ENCODE data around the gene KLHL21. TPM values are rescaled to one million over a fixed set of nuclear protein-coding genes. Genes with fewer than 3 reads are reported as not detected.
"Not testable (repeated sequence)": the region's sequence is repeated elsewhere in the genome, so short reads cannot be mapped to it uniquely, and the experiment has no call there.

Gene KLHL21
- total RNA-seq: 147 TPM

DNA sequence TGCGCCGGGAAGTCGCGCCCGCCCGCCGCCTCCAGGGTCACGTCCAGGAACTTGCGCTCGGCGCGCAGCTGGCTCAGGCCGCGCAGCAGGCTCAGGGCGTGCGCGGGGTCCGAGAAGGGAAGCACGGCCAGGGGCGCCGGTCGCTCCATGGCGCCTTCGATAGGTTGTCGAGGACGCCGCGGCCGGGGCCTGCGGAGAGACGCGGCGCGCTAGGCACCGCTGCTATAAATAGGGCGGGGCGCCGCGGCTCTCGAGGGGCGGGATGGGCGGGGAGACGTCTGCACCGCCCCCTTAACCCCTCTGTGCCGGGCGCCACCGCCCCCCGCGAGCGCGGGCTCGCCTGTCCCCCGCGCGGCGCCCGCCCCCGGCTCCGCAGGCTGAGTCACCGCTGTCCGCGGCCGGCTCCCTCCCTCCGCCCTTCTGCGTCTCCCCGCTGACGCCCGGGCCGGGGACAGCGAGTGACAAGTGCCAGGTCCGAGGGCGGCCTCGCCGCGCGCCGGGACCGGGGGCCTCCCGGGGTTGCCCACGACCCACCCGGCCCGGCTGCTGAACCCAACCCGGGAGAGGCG is at the start of gene KLHL21:
Gene KLHL21 (minus strand): TSS at position 201 of the 569 bp plus-strand sequence. CDS start 52 bp downstream, at position 149.
- peak within 1 kb of the TSS; percentile 98 to 99 for H3K27ac ChIP-seq
- H3K4me1 ChIP-seq: peaks cover 20 to 36% of the 10 kb centered on the region in 2 donors
- intact Hi-C loops (cut with DNase I): loop anchor here (2.0 kb wide), 1 partner anchor 182 kb away; the partner anchor contains the start of gene CAMTA1
- no peaks in the 10 kb centered on the region for H3K9me3 ChIP-seq
- TF ChIP-seq, protein P1, sequence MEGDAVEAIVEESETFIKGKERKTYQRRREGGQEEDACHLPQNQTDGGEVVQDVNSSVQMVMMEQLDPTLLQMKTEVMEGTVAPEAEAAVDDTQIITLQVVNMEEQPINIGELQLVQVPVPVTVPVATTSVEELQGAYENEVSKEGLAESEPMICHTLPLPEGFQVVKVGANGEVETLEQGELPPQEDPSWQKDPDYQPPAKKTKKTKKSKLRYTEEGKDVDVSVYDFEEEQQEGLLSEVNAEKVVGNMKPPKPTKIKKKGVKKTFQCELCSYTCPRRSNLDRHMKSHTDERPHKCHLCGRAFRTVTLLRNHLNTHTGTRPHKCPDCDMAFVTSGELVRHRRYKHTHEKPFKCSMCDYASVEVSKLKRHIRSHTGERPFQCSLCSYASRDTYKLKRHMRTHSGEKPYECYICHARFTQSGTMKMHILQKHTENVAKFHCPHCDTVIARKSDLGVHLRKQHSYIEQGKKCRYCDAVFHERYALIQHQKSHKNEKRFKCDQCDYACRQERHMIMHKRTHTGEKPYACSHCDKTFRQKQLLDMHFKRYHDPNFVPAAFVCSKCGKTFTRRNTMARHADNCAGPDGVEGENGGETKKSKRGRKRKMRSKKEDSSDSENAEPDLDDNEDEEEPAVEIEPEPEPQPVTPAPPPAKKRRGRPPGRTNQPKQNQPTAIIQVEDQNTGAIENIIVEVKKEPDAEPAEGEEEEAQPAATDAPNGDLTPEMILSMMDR (IDR thresholded peaks at IDR 0.05): no peak
- DNase-seq (ENCODE audit: low spot score in 2 of 2): peak; percentile 77 to 96
- H3K27me3 ChIP-seq: no peaks in the 10 kb centered on the region
- H3K36me3 ChIP-seq: peaks cover 19 to 20% of the 10 kb centered on the region in 2 donors
- peak within 1 kb of the TSS; percentile 92 to 95 for H3K4me3 ChIP-seq

DNA sequence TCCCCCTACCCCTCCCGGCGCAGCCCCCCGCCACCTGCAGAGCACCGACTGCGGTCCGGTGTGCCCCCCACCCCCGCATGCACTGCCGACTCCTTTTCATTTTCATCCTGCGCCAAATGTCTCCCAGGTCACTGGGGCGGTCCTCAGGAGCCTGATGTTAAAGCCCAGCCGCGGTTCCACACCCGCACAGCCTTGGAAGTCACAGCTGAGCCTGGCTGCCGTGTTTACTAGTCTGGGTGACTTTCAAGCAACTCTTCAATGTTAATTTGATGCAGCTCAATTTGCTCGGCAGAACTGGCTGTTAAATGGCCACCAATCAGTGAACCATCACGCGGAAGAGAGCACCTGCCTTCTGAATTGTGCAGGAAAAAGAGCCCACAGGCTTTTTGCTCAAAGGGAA is 49.2 kb upstream of the KLHL21 start:
- TF ChIP-seq, protein P1 (IDR thresholded peaks at IDR 0.05): no peak
- Histone ChIP-seq H3K36me3 (peaks cover 32 to 46% of the 10 kb centered on the region in 2 donors), H3K9me3 (no peaks in the 10 kb centered on the region), H3K4me3 (no peak overlapping the region), H3K4me1 (no peaks in the 10 kb centered on the region), H3K27me3 (no peaks in the 10 kb centered on the region), H3K27ac (no peak overlapping the region)
- DNase-seq (ENCODE audit: low spot score in 2 of 2): no peak
- intact Hi-C loops (cut with DNase I): no loop called here

GRCh38 chr1:6648556-6648955 is 45.9 kb upstream of the KLHL21 start:
- intact Hi-C loops (cut with DNase I): no loop called here
- H3K9me3 ChIP-seq: no peaks in the 10 kb centered on the region
- peaks cover 35 to 56% of the 10 kb centered on the region in 2 donors for H3K36me3 ChIP-seq
- no peak overlapping the region for H3K4me3 ChIP-seq
- H3K27me3 ChIP-seq: no peaks in the 10 kb centered on the region
- TF ChIP-seq, protein P1 (IDR thresholded peaks at IDR 0.05): no peak
- no peak overlapping the region for H3K27ac ChIP-seq
- no peaks in the 10 kb centered on the region for H3K4me1 ChIP-seq
- no peak for DNase-seq (ENCODE audit: low spot score in 2 of 2)

- H3K27ac ChIP-seq: no peak overlapping the region
- intact Hi-C loops (cut with DNase I): loop anchor here (1.0 kb wide), 2 partner anchors 92 to 160 kb away; partner anchors contain the start of gene NOL9
- no peak for DNase-seq (ENCODE audit: low spot score in 2 of 2)
- H3K9me3 ChIP-seq: no peaks in the 10 kb centered on the region
- no peaks in the 10 kb centered on the region for H3K4me1 ChIP-seq
- H3K4me3 ChIP-seq: no peak overlapping the region
- H3K27me3 ChIP-seq: no peaks in the 10 kb centered on the region
- TF ChIP-seq, protein P1 (IDR thresholded peaks at IDR 0.05): peak; percentile 64 to 70 (median 68)
- peaks cover 26 to 56% of the 10 kb centered on the region in 2 donors for H3K36me3 ChIP-seq
Observed at GRCh38 chr1:6646499-6647148, 44.0 kb upstream of the KLHL21 start.

DNA sequence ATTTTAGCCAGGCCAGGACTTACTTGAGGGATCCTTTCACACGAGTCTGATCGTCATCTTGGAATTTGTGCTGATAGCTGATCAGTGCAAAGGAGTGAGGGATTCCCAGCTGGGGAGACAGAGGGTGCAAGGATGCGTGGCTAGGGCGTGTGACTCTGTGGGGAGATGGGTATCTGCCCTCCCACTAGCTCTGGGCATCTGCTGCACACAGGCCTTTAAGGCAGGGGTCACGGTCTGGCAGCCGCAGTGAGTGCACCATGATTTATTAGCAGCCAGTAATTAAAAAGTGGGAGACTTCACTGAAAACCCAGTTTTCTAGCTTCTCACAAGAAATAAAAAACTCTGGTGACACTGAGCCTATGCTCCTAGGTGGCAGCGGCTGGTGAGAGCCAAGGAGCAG is 42.3 kb upstream of the KLHL21 start:
- TF ChIP-seq, protein P1 (IDR thresholded peaks at IDR 0.05): no peak
- Histone ChIP-seq H3K27me3 (no peaks in the 10 kb centered on the region), H3K9me3 (no peaks in the 10 kb centered on the region), H3K27ac (no peak overlapping the region), H3K36me3 (peaks cover 22 to 56% of the 10 kb centered on the region in 2 donors), H3K4me3 (no peak overlapping the region), H3K4me1 (no peaks in the 10 kb centered on the region)
- no peak for DNase-seq (ENCODE audit: low spot score in 2 of 2)
- intact Hi-C loops (cut with DNase I): no loop called here

DNA sequence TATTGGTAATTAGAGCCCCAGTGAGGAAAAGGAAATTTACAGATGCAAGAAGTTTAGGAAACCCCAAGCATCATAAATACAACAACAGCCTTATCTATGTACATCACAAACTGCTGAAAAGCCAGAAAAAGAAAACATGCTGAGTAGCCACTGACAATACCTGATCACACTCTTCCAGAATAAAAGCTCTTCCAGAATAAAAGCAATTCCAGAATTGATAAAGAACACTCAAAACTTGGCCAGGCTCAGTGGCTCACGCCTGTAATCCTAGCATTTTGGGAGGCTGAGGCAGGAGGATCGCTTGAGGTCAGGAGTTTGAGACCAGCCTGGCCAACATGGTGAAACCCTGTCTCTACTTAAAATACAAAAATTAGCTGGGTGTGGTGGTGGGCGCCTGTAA is 38.2 kb upstream of the KLHL21 start:
- H3K9me3 ChIP-seq; DNase-seq (ENCODE audit: low spot score in 2 of 2); H3K27me3 ChIP-seq; H3K27ac ChIP-seq; intact Hi-C loops (cut with DNase I); H3K4me3 ChIP-seq: not testable (repeated sequence)
- Histone ChIP-seq H3K4me1 (peaks cover 2 to 13% of the 10 kb centered on the region in 2 donors), H3K36me3 (peaks cover 32 to 78% of the 10 kb centered on the region in 2 donors)

Measured in ascending aorta (tissue), 2 donors.